MCF 10A (cell line): ENCODE data around the gene SRRM2. TPM values are rescaled to one million over a fixed set of nuclear protein-coding genes. Genes with fewer than 3 reads are reported as not detected.

Source experiments
- BruUV-seq: library from RNA; stranded (reverse); fragments of 400-500 nt; replicated peaks from 2 replicates; lab custom pipeline; 2021; lab: Mats Ljungman, UMichigan
- CTCF ChIA-PET: fragments of 300-600 bp; sonication (Branson Sonifier 250); formaldehyde crosslinking; extraction: SDS; loops from one replicate; lab custom pipeline; 2021; ENCODE audit warnings: antibody characterized with exemption, inconsistent platforms; lab: Yijun Ruan, JAX
- POLR2A ChIA-PET: fragments of 300-600, 350-650 bp; sonication (Branson Sonifier 250); formaldehyde crosslinking; extraction: SDS; loops from one replicate; lab custom pipeline; 2020; ENCODE audit warnings: antibody characterized with exemption, inconsistent platforms; lab: Yijun Ruan, JAX
- DNase-seq: peaks from one replicate; pipeline ENCODE4 v3.0.0-alpha.2; 2018; ENCODE audit not compliant: unreplicated experiment
- H3K27ac Mint-ChIP-seq: one replicate; pipeline ENCODE4 v1.8.0; 2022; ENCODE audit warnings: mild to moderate bottlenecking, low read depth, mixed read lengths; ENCODE audit not compliant: unreplicated experiment
- H3K27me3 Mint-ChIP-seq: one replicate; pipeline ENCODE4 v1.8.0; 2022; ENCODE audit warnings: mixed read lengths; ENCODE audit not compliant: insufficient read depth, unreplicated experiment
- H3K36me3 Mint-ChIP-seq: one replicate; pipeline ENCODE4 v1.8.0; 2022; ENCODE audit warnings: mild to moderate bottlenecking, moderate library complexity, mixed read lengths; ENCODE audit not compliant: insufficient read depth, unreplicated experiment
- H3K4me1 Mint-ChIP-seq: one replicate; pipeline ENCODE4 v1.8.0; 2022; ENCODE audit warnings: mixed read lengths; ENCODE audit not compliant: insufficient read depth, unreplicated experiment
- H3K4me3 Mint-ChIP-seq: one replicate; pipeline ENCODE4 v1.8.0; 2022; ENCODE audit warnings: mild to moderate bottlenecking, moderate library complexity, mixed read lengths; ENCODE audit not compliant: unreplicated experiment
- H3K9me3 Mint-ChIP-seq: one replicate; pipeline ENCODE4 v1.8.0; 2022; ENCODE audit warnings: mixed read lengths; ENCODE audit not compliant: unreplicated experiment
- intact Hi-C: fragments of 100-400 bp; cut with micrococcal nuclease; formaldehyde crosslinking; loops from 2 replicates; pipeline ENCODE4 v1.14.1; 2022
- total RNA-seq: library from RNA; stranded (reverse); gene quantifications from 2 replicates; pipeline ENCODE4 v1.2.3, GENCODE V29; 2022
- TF ChIP-seq, protein P1 (sequence below): fragments of 200-600 bp; IDR thresholded peaks from one replicate; pipeline ENCODE4 v1.8.0; 2022; ENCODE audit warnings: antibody characterized with exemption, mild to moderate bottlenecking; ENCODE audit not compliant: unreplicated experiment

SRRM2 gene
- total RNA-seq, 1 experiment from 2014 or later, result 779 TPM

GRCh38 chr16:2787961-2788360, 35.5 kb downstream of the SRRM2 start:
- H3K27me3 Mint-ChIP-seq, result peaks cover 16% of the 10 kb centered on the region
- DNase-seq, result no peak
- no peak overlapping the region for H3K27ac Mint-ChIP-seq
- ChIA-PET POLR2A (no interaction called here), CTCF (interaction anchor here (0.7 kb wide), 1 partner anchor 80 kb away, joined by 3 read pairs; no protein-coding TSS in a partner anchor)
- H3K9me3 Mint-ChIP-seq, result no peaks in the 10 kb centered on the region
- no TSS peak for BruUV-seq
- TF ChIP-seq, protein P1, sequence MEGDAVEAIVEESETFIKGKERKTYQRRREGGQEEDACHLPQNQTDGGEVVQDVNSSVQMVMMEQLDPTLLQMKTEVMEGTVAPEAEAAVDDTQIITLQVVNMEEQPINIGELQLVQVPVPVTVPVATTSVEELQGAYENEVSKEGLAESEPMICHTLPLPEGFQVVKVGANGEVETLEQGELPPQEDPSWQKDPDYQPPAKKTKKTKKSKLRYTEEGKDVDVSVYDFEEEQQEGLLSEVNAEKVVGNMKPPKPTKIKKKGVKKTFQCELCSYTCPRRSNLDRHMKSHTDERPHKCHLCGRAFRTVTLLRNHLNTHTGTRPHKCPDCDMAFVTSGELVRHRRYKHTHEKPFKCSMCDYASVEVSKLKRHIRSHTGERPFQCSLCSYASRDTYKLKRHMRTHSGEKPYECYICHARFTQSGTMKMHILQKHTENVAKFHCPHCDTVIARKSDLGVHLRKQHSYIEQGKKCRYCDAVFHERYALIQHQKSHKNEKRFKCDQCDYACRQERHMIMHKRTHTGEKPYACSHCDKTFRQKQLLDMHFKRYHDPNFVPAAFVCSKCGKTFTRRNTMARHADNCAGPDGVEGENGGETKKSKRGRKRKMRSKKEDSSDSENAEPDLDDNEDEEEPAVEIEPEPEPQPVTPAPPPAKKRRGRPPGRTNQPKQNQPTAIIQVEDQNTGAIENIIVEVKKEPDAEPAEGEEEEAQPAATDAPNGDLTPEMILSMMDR, result no peak
- H3K4me3 Mint-ChIP-seq, result no peak overlapping the region
- intact Hi-C loops, result no loop called here
- no peaks in the 10 kb centered on the region for H3K4me1 Mint-ChIP-seq
- H3K36me3 Mint-ChIP-seq, result no peaks in the 10 kb centered on the region

GRCh38 chr16:2790631-2791030, 38.2 kb downstream of the SRRM2 start:
- ChIA-PET CTCF (interaction anchor here (0.9 kb wide), 1 partner anchor 12 kb away, joined by 4 read pairs; no protein-coding TSS in a partner anchor), POLR2A (no interaction called here)
- Mint-ChIP-seq H3K9me3 (no peaks in the 10 kb centered on the region), H3K27ac (no peak overlapping the region), H3K36me3 (no peaks in the 10 kb centered on the region), H3K27me3 (peaks cover 16% of the 10 kb centered on the region), H3K4me3 (no peak overlapping the region), H3K4me1 (peaks cover 15% of the 10 kb centered on the region)
- DNase-seq, result no peak
- no TSS peak for BruUV-seq
- TF ChIP-seq, protein P1, result no peak
- intact Hi-C loops, result no loop called here

DNA sequence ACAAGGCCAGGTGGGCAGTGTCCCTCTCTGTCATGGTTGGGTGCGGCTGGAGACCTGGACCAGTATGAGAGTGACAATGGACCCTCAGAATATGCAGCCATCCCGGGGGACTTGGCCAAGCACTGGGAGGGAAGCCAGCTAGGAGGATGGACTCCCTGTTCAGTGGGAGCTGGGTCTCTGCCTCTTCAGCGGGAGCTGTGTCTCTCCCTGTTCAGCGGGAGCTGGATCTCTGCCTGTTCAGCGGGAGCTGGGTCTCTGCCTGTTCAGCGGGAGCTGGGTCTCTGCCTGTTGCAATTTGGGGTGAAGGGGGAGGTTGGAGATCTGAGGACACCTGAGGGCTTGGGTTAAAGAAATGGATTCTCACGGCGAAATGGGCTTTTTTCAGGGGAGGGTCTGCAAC, 38.7 kb downstream of the SRRM2 start:
- POLR2A ChIA-PET, result no interaction called here
- H3K4me1 Mint-ChIP-seq, result peaks cover 20% of the 10 kb centered on the region
- intact Hi-C loops, result no loop called here
- no peaks in the 10 kb centered on the region for H3K36me3 Mint-ChIP-seq
- no peak overlapping the region for H3K4me3 Mint-ChIP-seq
- H3K9me3 Mint-ChIP-seq, result no peaks in the 10 kb centered on the region
- H3K27me3 Mint-ChIP-seq, result peaks cover 16% of the 10 kb centered on the region
- TF ChIP-seq, protein P1, result no peak
- no TSS peak for BruUV-seq
- H3K27ac Mint-ChIP-seq, result no peak overlapping the region
- DNase-seq, result no peak
- CTCF ChIA-PET, result interaction anchor here (0.5 to 0.9 kb wide), 2 partner anchors 13 to 243 kb away, joined by 3 to 4 read pairs; no protein-coding TSS in a partner anchor

GRCh38 chr16:2792940-2793339, 40.5 kb downstream of the SRRM2 start:
- CTCF ChIA-PET, result interaction anchor here (0.6 to 1.4 kb wide), 2 partner anchors 26 to 76 kb away, joined by 3 to 6 read pairs; no protein-coding TSS in a partner anchor
- POLR2A ChIA-PET, result interaction anchor here (0.9 to 1.2 kb wide), 2 partner anchors 15 to 30 kb away, joined by 3 read pairs; no protein-coding TSS in a partner anchor
- H3K9me3 Mint-ChIP-seq, result no peaks in the 10 kb centered on the region
- peaks cover 23% of the 10 kb centered on the region for H3K4me1 Mint-ChIP-seq
- no peak overlapping the region for H3K4me3 Mint-ChIP-seq
- H3K36me3 Mint-ChIP-seq, result no peaks in the 10 kb centered on the region
- BruUV-seq, result no TSS peak
- peaks cover 16% of the 10 kb centered on the region for H3K27me3 Mint-ChIP-seq
- intact Hi-C loops, result no loop called here
- DNase-seq, result no peak
- no peak overlapping the region for H3K27ac Mint-ChIP-seq
- TF ChIP-seq, protein P1, result no peak
